ENCODE measurements around the gene NXPH3. TPM values are rescaled to one million over a fixed set of nuclear protein-coding genes. Genes with fewer than 3 reads are reported as not detected.

Gene NXPH3
- total RNA-seq, 1 donor from 2014 or later, result 4.5 TPM

- H3K27me3 ChIP-seq (ENCODE audit: low read depth), result peaks cover 8% of the 10 kb centered on the region
- no peak for ATAC-seq
- H3K9me3 ChIP-seq, result no peaks in the 10 kb centered on the region
- intact Hi-C loops (cut with DNase I), result loop anchor here (5.0 kb wide), 1 partner anchor 125 kb away; no protein-coding TSS in a partner anchor
- peaks cover 53% of the 10 kb centered on the region for H3K4me1 ChIP-seq
- TF ChIP-seq, protein P1, sequence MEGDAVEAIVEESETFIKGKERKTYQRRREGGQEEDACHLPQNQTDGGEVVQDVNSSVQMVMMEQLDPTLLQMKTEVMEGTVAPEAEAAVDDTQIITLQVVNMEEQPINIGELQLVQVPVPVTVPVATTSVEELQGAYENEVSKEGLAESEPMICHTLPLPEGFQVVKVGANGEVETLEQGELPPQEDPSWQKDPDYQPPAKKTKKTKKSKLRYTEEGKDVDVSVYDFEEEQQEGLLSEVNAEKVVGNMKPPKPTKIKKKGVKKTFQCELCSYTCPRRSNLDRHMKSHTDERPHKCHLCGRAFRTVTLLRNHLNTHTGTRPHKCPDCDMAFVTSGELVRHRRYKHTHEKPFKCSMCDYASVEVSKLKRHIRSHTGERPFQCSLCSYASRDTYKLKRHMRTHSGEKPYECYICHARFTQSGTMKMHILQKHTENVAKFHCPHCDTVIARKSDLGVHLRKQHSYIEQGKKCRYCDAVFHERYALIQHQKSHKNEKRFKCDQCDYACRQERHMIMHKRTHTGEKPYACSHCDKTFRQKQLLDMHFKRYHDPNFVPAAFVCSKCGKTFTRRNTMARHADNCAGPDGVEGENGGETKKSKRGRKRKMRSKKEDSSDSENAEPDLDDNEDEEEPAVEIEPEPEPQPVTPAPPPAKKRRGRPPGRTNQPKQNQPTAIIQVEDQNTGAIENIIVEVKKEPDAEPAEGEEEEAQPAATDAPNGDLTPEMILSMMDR (IDR thresholded peaks at IDR 0.05), result no peak
- DNase-seq, result peak; percentile 22
- H3K36me3 ChIP-seq, result no peaks in the 10 kb centered on the region
- H3K27ac ChIP-seq, result no peak overlapping the region
- H3K4me3 ChIP-seq, result no peak overlapping the region
Measured at GRCh38 chr17:49572226-49572625, 3.4 kb upstream of the NXPH3 start.

GRCh38 chr17:49572806-49573420 is 2.8 kb upstream of the NXPH3 start:
- peaks cover 51% of the 10 kb centered on the region for H3K4me1 ChIP-seq

DNA sequence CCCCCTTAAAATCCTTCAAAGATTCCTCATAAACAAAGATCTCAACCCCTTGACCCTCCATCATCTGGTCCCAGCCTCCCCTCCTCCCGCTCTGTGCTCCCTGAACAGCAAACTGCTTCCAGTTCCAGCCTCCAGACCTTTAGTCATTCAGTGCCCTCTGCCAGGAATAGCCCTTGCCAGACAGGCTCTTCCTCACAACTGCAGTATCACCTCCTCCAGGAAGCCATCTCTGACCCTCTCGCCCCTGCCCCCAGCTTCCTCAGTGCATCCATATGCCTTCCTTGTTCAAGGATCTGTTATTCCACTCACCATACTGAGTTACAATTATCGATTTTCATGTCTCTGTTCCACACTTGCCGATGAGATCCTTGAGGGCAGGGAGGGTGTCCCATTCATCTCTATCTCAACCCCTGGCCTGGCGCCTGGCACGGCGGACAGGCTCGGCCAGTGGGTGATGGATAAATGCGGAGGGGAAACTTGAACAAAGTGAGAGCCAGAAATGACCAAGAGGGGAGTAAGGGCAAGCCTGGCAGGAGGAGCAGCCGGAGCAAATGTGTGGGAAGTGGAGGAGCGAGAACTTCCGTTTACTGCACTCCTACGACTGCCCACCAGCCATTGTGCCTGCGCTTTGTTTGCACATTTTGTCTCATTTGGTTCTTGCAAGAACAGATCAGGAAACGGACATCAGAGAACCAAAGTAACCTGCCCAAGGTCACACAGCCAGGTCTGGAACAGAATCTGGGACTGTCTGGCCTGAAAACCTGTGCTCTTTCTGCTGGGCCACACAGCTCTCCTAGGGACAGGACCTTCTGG is 2.0 kb upstream of the NXPH3 start:
- TF ChIP-seq, protein P1 (IDR thresholded peaks at IDR 0.05), result no peak
- DNase-seq (peak; percentile 33), ATAC-seq (no peak)
- Histone ChIP-seq H3K27me3 (ENCODE audit: low read depth) (peaks cover 8% of the 10 kb centered on the region), H3K9me3 (no peaks in the 10 kb centered on the region), H3K36me3 (no peaks in the 10 kb centered on the region), H3K27ac (no peak overlapping the region), H3K4me1 (peaks cover 43% of the 10 kb centered on the region), H3K4me3 (no peak overlapping the region)
- intact Hi-C loops (cut with DNase I), result loop anchor here (5.0 kb wide), 1 partner anchor 124 kb away; no protein-coding TSS in a partner anchor

More at GRCh38 chr17:49572806-49573420, 2.8 kb upstream of the NXPH3 start:
- H3K27ac ChIP-seq, result no peak overlapping the region
- TF ChIP-seq, protein P1 (IDR thresholded peaks at IDR 0.05), result no peak
- no peaks in the 10 kb centered on the region for H3K36me3 ChIP-seq
- ATAC-seq (no peak), DNase-seq (peak; percentile 20)
- no peaks in the 10 kb centered on the region for H3K9me3 ChIP-seq
- no peak overlapping the region for H3K4me3 ChIP-seq
- H3K27me3 ChIP-seq (ENCODE audit: low read depth), result peaks cover 8% of the 10 kb centered on the region
- intact Hi-C loops (cut with DNase I), result loop anchor here (5.0 kb wide), 1 partner anchor 124 kb away; no protein-coding TSS in a partner anchor

DNA sequence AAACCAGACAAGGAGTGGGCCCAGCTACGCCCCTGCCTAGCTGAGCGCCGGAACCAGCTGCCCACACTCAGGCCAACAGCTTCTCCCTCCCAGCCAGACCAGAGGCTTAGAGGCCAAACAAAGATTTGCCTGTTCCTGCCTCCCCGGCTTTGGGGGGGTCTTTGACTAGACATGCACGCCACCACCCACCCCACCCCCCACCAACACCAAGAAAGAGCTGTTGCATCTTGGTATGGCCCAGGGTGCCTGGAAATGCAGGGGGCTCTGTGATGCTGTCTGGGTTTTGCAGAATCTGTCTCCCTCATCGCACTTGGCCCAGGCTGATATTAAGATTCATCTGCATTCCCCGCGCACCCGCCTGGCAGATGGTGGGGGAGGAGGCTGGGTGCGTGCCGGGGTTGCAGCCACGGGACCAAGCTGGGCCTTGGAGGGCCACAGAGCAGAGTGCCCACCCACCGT is 1.3 kb upstream of the NXPH3 start:
- peaks cover 42% of the 10 kb centered on the region for H3K4me1 ChIP-seq
- peaks cover 8% of the 10 kb centered on the region for H3K27me3 ChIP-seq (ENCODE audit: low read depth)
- H3K27ac ChIP-seq, result no peak overlapping the region
- DNase-seq (peak; percentile 46), ATAC-seq (no peak)
- H3K4me3 ChIP-seq, result no peak overlapping the region
- no peaks in the 10 kb centered on the region for H3K36me3 ChIP-seq
- H3K9me3 ChIP-seq, result no peaks in the 10 kb centered on the region
- TF ChIP-seq, protein P1 (IDR thresholded peaks at IDR 0.05), result no peak
- intact Hi-C loops (cut with DNase I), result loop anchor here (5.0 kb wide), 1 partner anchor 123 kb away; no protein-coding TSS in a partner anchor

DNA sequence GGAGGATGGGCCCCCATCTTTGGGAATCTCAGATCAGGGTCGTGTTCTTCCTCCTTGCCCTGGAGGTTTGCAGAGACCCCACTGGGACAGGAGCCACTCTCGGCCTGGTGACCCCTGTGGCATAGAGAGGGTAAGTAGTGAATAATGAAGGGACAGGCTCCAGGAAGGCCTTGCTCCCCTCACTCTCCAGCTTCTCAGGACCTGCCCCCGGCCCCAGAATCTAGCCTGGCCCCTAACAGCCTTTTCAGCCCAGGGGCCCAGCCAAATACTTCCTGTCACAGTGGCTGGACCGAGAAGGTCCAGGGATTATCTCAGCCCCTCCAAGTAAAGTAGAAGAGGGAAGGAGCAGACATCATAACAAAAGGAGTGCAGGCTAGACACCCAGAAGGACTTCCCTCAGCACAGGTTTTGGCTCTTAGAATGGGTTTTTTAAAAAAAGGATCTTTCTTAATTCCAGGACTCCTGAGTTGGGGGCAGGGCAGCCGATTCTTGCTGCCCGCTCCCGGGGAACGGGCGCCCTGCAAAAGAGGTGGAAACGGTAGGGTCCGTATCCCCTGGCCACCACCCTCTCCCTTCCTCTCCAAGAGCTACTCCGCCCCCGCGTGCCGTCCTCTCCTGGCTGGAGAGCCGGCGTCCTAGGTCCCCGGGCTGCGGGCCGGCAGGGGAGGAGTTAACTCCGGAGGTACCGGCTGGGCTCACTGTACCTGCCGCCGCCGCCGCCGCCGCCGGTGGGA is 559 bp upstream of the NXPH3 start:
- Histone ChIP-seq H3K9me3 (no peaks in the 10 kb centered on the region), H3K4me1 (peaks cover 37% of the 10 kb centered on the region), H3K36me3 (no peaks in the 10 kb centered on the region), H3K27me3 (ENCODE audit: low read depth) (peaks cover 8% of the 10 kb centered on the region), H3K27ac (peak overlapping the region; percentile 43), H3K4me3 (peak overlapping the region; percentile 73)
- intact Hi-C loops (cut with DNase I), result loop anchor here (5.0 kb wide), 1 partner anchor 122 kb away; no protein-coding TSS in a partner anchor
- DNase-seq, result peak; percentile 23
- ATAC-seq, result no peak
- TF ChIP-seq, protein P1 (IDR thresholded peaks at IDR 0.05), result no peak

All from lower lobe of right lung (tissue), 2 donors.